ENCODE data around the gene TXNDC9. TPM values are rescaled to one million over a fixed set of nuclear protein-coding genes. Genes with fewer than 3 reads are reported as not detected.
"Not testable (repeated sequence)": the region's sequence is repeated elsewhere in the genome, so short reads cannot be mapped to it uniquely, and the experiment has no call there.

TXNDC9 gene, protein sequence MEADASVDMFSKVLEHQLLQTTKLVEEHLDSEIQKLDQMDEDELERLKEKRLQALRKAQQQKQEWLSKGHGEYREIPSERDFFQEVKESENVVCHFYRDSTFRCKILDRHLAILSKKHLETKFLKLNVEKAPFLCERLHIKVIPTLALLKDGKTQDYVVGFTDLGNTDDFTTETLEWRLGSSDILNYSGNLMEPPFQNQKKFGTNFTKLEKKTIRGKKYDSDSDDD
- 10 to 100 TPM; 39.2 to 46.3 (median 43.9) TPM for polyA plus RNA-seq (ENCODE audit: insufficient read length in 4 of 4)

DNA sequence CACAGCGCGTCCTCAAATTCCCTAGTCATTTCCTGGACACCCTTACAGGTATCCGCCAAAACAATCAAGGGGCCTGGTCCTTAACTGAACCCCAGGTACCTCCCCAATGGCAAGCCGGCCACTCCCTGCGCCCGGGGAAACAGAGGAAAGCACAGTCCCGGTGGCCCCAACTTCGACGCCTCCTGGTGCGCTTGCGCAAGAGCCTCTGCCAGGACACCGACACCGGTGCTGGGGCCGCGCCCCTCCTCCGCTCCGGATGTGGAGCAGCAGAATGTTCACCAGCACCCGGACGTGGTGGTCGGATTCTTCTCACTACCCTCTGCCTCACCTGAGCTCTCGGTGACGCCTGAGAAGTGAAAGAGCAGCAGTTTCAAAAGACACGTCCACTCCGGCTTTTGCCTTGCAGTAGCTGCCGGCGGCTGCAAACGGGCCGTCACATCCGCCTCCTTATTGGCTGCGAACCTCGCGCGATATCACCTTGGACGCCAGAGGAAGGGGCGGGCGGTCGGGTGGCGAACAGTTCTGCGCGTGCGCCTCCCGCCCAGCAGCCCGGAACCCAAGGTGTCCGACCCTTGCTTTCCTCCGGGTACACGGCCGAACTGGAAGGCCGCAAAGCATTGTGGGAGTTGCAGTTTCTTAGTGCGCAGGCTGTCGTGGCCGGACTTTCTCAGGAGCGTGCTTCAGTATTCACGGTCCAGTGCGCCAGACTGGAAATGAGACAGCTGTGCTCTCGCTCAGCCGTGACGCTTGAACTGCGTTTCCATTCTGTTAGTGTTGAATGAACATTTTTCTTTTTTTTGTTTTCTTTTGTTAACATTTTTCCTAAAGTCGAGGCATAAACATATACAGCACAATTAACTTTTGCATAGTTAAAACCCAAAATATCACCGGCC lies at the start of gene TXNDC9:
TXNDC9 (minus strand) TSS at position 423 of the 893 bp plus-strand sequence. CDS start 3,123 bp downstream, outside the sequence.
- peak; percentile 99 to 100 (median 100) for DNase-seq (ENCODE audit: low read depth in 4 of 4, low spot score in 3 of 4)

- no peak for DNase-seq (ENCODE audit: low read depth in 4 of 4, low spot score in 3 of 4)
Observed at GRCh38 chr2:99382143-99382542, 46.0 kb upstream of the TXNDC9 start.

GRCh38 chr2:99380376-99381010 lies 44.4 kb upstream of the TXNDC9 start:
- DNase-seq (ENCODE audit: low read depth in 4 of 4, low spot score in 3 of 4) = no peak

- DNase-seq (ENCODE audit: low read depth in 4 of 4, low spot score in 3 of 4) = no peak
Observed at GRCh38 chr2:99377879-99378278, 41.7 kb upstream of the TXNDC9 start.

DNA sequence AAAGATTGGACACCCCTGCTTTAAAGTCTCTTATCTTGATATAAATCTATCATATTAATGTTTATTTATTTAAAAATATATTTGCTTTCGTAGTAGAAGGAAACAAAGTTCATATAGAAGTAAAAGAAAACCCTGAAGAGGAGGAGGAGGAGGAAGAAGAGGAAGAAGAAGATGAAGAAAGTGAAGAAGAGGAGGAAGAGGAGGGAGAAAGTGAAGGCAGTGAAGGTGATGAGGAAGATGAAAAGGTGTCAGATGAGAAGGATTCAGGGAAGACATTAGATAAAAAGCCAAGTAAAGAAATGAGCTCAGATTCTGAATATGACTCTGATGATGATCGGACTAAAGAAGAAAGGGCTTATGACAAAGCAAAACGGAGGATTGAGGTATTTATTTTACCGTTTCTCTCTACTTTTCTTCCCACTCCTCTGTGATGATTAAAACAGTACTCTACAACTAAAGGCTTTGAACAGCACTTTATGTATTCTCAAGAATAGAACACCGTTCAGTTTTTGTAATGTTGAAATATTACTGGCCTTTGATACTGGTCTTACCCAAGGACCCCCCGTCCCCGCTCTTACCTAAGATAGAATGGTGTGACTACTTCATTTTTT lies 40.2 kb upstream of the TXNDC9 start:
- DNase-seq (ENCODE audit: low read depth in 4 of 4, low spot score in 3 of 4) = no peak

DNA sequence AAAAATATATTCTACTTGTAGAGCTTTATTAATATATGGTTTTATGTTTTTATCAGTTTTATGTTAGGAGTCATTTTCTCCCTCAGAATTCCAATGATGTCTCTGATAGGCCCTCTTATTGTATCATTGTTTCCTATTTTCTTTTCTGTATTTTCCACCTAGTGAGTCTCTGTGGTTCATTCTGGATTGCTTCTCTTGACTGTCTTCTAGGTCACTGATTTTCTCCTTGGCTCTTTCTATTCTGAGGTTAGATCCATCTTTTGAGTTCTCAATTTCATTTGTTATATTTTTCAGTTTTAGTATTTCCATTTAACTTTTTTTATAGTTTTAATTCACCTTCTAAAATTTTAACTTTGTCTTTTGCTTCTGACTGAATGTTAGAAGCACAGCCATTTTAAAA lies 38.6 kb upstream of the TXNDC9 start:
- no peak for DNase-seq (ENCODE audit: low read depth in 4 of 4, low spot score in 3 of 4)

DNA sequence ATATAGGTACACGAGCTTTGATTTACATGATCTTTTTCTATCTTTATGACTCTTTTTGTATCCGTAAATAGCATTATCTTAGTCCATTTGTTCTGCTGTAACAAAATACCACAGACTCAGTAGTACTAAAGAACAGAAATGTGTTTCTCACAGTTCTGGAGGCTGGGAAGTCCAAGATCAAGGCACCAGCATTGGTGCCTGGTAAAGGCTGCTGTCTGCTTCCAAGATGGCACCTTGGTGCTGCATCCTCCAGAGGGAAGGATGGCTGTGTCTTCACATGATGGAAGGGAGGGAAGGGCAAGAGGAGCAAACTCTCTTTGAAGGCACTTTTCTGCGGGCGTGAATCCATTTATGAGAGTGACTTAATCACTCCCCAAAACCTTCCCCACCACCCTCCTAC lies 37.0 kb upstream of the TXNDC9 start:
- no peak for DNase-seq (ENCODE audit: low read depth in 4 of 4, low spot score in 3 of 4)

DNA sequence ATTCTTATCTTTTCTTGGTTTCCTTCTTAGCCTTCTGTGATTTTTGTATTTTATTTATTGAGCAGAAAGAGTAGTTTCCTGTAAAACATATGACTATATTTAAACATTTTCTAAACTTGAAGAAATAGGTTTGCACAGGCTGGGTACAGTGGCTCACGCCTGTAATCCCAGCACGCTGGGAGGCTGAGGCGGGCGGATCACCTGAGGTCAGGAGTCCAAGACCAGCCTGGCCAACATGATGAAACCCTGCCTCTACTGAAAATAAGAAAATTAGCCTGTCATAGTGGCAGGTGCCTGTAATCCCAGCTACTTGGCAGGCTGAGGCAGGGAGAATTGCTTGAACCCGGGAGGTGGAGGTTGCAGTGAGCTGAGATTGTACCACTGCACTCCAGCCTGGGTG lies 32.7 kb upstream of the TXNDC9 start:
- DNase-seq (ENCODE audit: low read depth in 4 of 4, low spot score in 3 of 4) = not testable (repeated sequence)

DNA sequence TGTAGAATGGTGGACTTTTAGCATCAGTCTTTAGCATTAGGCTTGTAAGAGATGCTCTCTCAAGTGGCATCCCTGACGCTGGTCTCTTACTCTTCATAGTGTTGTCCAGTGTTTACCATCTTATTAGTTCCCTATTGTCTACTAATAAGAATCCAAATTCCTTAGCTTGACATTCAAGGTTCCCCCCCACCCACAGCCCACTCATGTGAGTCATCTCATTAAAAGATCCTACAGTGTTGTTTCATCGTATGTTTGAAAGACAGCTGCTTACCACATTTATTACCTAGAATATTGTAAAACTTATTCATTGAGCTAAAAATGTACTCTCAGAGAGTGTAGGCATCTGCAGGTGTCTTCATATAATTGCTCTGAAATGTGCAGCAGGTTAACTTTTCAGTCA lies 29.5 kb upstream of the TXNDC9 start:
- no peak for DNase-seq (ENCODE audit: low read depth in 4 of 4, low spot score in 3 of 4)

GRCh38 chr2:99356853-99357252 lies 20.7 kb upstream of the TXNDC9 start:
- no peak for DNase-seq (ENCODE audit: low read depth in 4 of 4, low spot score in 3 of 4)

DNA sequence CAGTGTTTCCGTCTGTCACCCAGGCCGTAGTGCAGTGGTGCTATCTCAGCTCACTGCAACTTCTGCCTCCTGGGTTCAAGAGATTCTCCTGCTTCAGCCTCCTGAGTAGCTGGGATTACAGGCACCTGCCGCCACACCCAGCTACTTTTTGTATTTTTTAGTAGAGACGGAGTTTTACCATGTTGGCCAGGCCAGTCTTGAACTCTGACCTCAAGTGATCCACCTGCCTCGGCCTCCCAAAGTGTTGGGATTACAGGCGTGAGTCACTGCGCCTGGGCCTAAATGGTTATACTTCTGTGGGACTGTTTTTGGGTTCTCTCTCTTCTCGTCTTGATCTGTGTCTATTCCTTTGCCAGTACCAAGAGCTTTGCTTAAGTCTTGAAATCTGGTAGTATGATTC lies 18.7 kb upstream of the TXNDC9 start:
- not testable (repeated sequence) for DNase-seq (ENCODE audit: low read depth in 4 of 4, low spot score in 3 of 4)

- DNase-seq (ENCODE audit: low read depth in 4 of 4, low spot score in 3 of 4) = no peak
Observed at GRCh38 chr2:99354070-99354469, 17.9 kb upstream of the TXNDC9 start.

DNA sequence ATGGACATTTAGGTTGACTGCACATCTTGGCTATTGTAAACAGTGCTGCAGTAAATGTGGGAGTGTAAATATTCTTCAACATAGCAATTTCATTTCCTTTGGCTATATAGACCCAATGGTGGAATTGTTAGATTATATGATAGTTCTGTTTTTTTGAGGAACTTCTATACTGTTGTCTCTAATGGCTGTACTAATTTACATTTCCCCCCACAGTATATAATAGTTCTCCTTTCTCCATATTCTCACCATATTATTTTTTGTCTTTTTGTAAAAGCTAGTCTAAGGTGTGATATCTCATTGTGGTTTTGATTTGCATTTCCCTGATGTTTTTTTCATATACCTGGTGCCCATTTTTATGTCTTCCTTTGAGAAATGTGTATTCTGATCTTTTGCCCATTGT lies 14.1 kb upstream of the TXNDC9 start:
- no peak for DNase-seq (ENCODE audit: low read depth in 4 of 4, low spot score in 3 of 4)

- DNase-seq (ENCODE audit: low read depth in 4 of 4, low spot score in 3 of 4) = no peak
Observed at GRCh38 chr2:99348173-99348572, 12.0 kb upstream of the TXNDC9 start.

DNA sequence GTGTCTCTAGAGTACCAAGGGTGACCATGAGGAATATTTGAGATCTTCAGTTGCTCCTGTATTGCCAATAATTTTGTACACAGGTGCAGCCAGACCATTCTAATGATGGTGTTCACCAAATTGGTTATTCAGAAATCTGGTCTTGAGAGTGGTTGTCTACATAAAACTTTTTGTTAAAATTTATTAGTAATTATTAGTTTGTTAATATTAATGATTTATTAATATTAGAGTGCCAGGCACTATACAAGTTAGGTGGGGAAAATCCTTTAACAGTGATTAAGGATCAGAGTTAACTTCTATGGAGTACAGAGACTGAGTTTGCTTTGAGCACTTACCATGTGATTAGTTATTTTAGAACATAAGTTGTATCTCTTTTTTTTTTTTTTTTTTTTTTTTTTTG lies 10.1 kb upstream of the TXNDC9 start:
- DNase-seq (ENCODE audit: low read depth in 4 of 4, low spot score in 3 of 4) = no peak

GRCh38 chr2:99345446-99345845 lies 9.3 kb upstream of the TXNDC9 start:
- not testable (repeated sequence) for DNase-seq (ENCODE audit: low read depth in 4 of 4, low spot score in 3 of 4)

- no peak for DNase-seq (ENCODE audit: low read depth in 4 of 4, low spot score in 3 of 4)
Observed at GRCh38 chr2:99342536-99342935, 6.4 kb upstream of the TXNDC9 start.

GRCh38 chr2:99340669-99341236 lies 4.6 kb upstream of the TXNDC9 start:
- no peak for DNase-seq (ENCODE audit: low read depth in 4 of 4, low spot score in 3 of 4)

GRCh38 chr2:99338029-99338585 lies 2.0 kb upstream of the TXNDC9 start:
- DNase-seq (ENCODE audit: low read depth in 4 of 4, low spot score in 3 of 4) = peak in 1 of 4 donors; percentile 16

Data from right renal pelvis (tissue), 4 donors.